Peyer's patch (tissue), 4 donors: ENCODE results near the gene LYPD4.

ENCODE experiments used
- POLR2A ChIP-seq, 2 donors: fragments of 450-650 bp; IDR thresholded peaks; one replicate each; pipeline ENCODE4 v1.5.1; 2017; ENCODE audit warnings: antibody characterized with exemption in 2 of 2, mild to moderate bottlenecking in 2 of 2, moderate library complexity in 2 of 2
- TF ChIP-seq, protein P1 (sequence below), 6 experiments: fragments of 450-650 bp in 4 of 6; fragments of 200-600 bp in 2 of 6; sonication (generic) in 1 of 6; IDR thresholded peaks; one replicate each; pipeline ENCODE4 v1.5.1; 2017 to 2019; ENCODE audit warnings: antibody characterized with exemption in 6 of 6, mild to moderate bottlenecking in 3 of 6, moderate library complexity in 1 of 6

DNA sequence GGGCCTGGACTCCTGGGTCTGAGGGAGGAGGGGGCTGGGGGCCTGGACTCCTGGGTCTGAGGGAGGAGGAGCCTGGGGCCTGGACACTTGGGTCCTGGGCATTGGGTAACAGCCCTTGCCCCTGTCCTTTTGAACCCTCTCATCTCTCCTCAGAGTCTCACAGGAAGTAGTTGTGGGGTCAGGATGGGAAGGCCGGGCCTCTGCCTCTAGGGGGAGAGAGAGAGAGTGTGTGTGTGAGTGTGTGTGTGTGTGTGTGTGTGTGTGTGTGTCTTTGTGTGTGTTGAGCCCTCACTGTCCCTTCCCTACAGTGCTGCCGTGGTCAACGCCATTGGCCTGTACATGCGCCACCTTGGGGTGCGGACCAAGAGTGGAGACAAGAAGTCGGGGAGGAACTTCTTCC, 49.4 kb upstream of the LYPD4 start:
- TF ChIP-seq, protein P1, sequence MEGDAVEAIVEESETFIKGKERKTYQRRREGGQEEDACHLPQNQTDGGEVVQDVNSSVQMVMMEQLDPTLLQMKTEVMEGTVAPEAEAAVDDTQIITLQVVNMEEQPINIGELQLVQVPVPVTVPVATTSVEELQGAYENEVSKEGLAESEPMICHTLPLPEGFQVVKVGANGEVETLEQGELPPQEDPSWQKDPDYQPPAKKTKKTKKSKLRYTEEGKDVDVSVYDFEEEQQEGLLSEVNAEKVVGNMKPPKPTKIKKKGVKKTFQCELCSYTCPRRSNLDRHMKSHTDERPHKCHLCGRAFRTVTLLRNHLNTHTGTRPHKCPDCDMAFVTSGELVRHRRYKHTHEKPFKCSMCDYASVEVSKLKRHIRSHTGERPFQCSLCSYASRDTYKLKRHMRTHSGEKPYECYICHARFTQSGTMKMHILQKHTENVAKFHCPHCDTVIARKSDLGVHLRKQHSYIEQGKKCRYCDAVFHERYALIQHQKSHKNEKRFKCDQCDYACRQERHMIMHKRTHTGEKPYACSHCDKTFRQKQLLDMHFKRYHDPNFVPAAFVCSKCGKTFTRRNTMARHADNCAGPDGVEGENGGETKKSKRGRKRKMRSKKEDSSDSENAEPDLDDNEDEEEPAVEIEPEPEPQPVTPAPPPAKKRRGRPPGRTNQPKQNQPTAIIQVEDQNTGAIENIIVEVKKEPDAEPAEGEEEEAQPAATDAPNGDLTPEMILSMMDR (IDR thresholded peaks at IDR 0.05): no peak
- TF ChIP-seq POLR2A (IDR thresholded peaks at IDR 0.05): no peak
